ENCODE results near the gene SEMA3G. TPM values are rescaled to one million over a fixed set of nuclear protein-coding genes. Genes with fewer than 3 reads are reported as not detected.

The SEMA3G gene
- total and polyA plus RNA-seq, 2 experiments from 2014 or later: 0.47 to 2.5 TPM

DNA sequence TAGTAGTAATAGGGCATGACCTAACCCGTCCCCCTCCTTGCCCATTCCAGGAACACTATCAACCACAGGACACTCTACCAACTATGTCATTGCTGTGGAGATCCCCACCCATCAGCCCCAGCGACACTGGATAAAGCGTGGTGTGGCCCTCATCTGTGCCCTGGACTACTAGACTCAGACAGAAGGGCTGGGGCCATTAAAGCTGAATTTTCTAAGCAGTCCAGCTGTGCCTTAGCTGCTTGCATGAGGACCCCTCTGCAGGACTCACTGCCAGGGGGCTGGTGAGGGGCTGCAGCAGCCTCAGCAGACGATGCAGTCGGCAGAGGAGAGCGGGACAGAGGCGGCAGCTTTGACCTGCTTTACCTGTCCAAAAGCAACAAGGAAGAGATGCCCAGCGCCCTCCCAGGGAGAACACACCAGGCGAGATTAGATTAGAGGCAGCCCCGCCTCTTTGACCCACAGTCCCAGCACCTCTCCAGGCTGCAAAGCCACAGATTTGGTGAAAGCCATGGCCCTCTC, 44.6 kb downstream of the SEMA3G start:
- Histone ChIP-seq H3K4me3 (no peak overlapping the region), H3K27ac (ENCODE audit: low read depth) (no peak overlapping the region), H3K4me1 (ENCODE audit: insufficient read depth) (no peaks in the 10 kb centered on the region), H3K79me2 (replicated peaks; ENCODE audit: insufficient read depth) (no peaks in the 10 kb centered on the region), H3F3A (replicated peaks; ENCODE audit: low read depth) (no peaks in the 10 kb centered on the region), H3K9me2 (ENCODE audit: insufficient read depth) (no peaks in the 10 kb centered on the region), H4K20me1 (replicated peaks; ENCODE audit: insufficient read depth) (no peaks in the 10 kb centered on the region; the same call in 1 of the 2 replicates), H3K27me3 (ENCODE audit: insufficient read depth) (no peaks in the 10 kb centered on the region), H2AFZ (no peak overlapping the region), H3K4me2 (no peak overlapping the region), H3K36me3 (ENCODE audit: insufficient read depth) (no peaks in the 10 kb centered on the region; the same call in 1 of the 2 replicates)
- Mint-ChIP-seq H3K4me1 (no peaks in the 10 kb centered on the region), H3K27ac (no peak overlapping the region), H3K9me3 (no peaks in the 10 kb centered on the region), H3K4me3 (no peak overlapping the region), H3K36me3 (ENCODE audit: low read depth) (peaks cover 40% of the 10 kb centered on the region), H3K27me3 (ENCODE audit: insufficient read depth, low read depth, poor library complexity) (peaks cover 11% of the 10 kb centered on the region)
- no peak for TF ChIP-seq ETS1 (IDR thresholded peaks at IDR 0.05)
- no peak for TF ChIP-seq STAT1 (IDR thresholded peaks at IDR 0.05; ENCODE audit: unreplicated experiment)
- TF ChIP-seq, protein P1, sequence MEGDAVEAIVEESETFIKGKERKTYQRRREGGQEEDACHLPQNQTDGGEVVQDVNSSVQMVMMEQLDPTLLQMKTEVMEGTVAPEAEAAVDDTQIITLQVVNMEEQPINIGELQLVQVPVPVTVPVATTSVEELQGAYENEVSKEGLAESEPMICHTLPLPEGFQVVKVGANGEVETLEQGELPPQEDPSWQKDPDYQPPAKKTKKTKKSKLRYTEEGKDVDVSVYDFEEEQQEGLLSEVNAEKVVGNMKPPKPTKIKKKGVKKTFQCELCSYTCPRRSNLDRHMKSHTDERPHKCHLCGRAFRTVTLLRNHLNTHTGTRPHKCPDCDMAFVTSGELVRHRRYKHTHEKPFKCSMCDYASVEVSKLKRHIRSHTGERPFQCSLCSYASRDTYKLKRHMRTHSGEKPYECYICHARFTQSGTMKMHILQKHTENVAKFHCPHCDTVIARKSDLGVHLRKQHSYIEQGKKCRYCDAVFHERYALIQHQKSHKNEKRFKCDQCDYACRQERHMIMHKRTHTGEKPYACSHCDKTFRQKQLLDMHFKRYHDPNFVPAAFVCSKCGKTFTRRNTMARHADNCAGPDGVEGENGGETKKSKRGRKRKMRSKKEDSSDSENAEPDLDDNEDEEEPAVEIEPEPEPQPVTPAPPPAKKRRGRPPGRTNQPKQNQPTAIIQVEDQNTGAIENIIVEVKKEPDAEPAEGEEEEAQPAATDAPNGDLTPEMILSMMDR (conservative IDR thresholded peaks at IDR 0.05; ENCODE audit: low read depth in 2 of 2): no peak
- TF ChIP-seq ZNF331 (CRISPR knock-in tag; IDR thresholded peaks at IDR 0.05; ENCODE audit: low read depth): no peak
- no peak for TF ChIP-seq POLR2AphosphoS5 (IDR thresholded peaks at IDR 0.05; ENCODE audit: low read depth)
- no peak for TF ChIP-seq NANOG (IDR thresholded peaks at IDR 0.05; ENCODE audit: borderline replicate concordance)
- TF ChIP-seq ZNF114 (CRISPR knock-in tag; IDR thresholded peaks at IDR 0.05): no peak
- TF ChIP-seq ZNF462 (CRISPR knock-in tag; IDR thresholded peaks at IDR 0.05): no peak
- no peak for TF ChIP-seq EZH2phosphoT487 (IDR thresholded peaks at IDR 0.05; ENCODE audit: unreplicated experiment)
- TF ChIP-seq CREB1 (CRISPR knock-in tag; IDR thresholded peaks at IDR 0.05; ENCODE audit: low read depth): no peak
- TF ChIP-seq, protein P2, sequence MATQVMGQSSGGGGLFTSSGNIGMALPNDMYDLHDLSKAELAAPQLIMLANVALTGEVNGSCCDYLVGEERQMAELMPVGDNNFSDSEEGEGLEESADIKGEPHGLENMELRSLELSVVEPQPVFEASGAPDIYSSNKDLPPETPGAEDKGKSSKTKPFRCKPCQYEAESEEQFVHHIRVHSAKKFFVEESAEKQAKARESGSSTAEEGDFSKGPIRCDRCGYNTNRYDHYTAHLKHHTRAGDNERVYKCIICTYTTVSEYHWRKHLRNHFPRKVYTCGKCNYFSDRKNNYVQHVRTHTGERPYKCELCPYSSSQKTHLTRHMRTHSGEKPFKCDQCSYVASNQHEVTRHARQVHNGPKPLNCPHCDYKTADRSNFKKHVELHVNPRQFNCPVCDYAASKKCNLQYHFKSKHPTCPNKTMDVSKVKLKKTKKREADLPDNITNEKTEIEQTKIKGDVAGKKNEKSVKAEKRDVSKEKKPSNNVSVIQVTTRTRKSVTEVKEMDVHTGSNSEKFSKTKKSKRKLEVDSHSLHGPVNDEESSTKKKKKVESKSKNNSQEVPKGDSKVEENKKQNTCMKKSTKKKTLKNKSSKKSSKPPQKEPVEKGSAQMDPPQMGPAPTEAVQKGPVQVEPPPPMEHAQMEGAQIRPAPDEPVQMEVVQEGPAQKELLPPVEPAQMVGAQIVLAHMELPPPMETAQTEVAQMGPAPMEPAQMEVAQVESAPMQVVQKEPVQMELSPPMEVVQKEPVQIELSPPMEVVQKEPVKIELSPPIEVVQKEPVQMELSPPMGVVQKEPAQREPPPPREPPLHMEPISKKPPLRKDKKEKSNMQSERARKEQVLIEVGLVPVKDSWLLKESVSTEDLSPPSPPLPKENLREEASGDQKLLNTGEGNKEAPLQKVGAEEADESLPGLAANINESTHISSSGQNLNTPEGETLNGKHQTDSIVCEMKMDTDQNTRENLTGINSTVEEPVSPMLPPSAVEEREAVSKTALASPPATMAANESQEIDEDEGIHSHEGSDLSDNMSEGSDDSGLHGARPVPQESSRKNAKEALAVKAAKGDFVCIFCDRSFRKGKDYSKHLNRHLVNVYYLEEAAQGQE (IDR thresholded peaks at IDR 0.05; ENCODE audit: unreplicated experiment): no peak
- no peak for TF ChIP-seq JUNB (IDR thresholded peaks at IDR 0.05; ENCODE audit: unreplicated experiment)
- no peak for TF ChIP-seq EZH2 (IDR thresholded peaks at IDR 0.05; ENCODE audit: low read depth, unreplicated experiment)
- ATAC-seq: no peak
- no peak for DNase-seq (ENCODE audit: low spot score)

Data from GM23338 (cell line).